AG09309 (cell line): ENCODE results near the gene TRPM3.

ENCODE experiments used
- DNase-seq: peaks from one replicate; pipeline ENCODE4 v3.0.0-alpha.2; 2010; ENCODE audit warnings: low read depth
- H3K4me3 ChIP-seq: 2 replicates; pipeline ENCODE4 v1.5.1; 2011; ENCODE audit warnings: mild to moderate bottlenecking, low read depth, low read length, moderate library complexity; ENCODE audit not compliant: control insufficient read depth
- TF ChIP-seq, protein P1 (sequence below): IDR thresholded peaks from 2 replicates; pipeline ENCODE4 v1.5.1; 2011; ENCODE audit warnings: mild to moderate bottlenecking, low read depth, low read length, inconsistent platforms; ENCODE audit not compliant: insufficient read depth, control insufficient read depth; ENCODE audit errors: missing control alignments

TRPM3 gene

GRCh38 chr9:70597886-70598285, 523.5 kb downstream of the TRPM3 start:
- TF ChIP-seq, protein P1, sequence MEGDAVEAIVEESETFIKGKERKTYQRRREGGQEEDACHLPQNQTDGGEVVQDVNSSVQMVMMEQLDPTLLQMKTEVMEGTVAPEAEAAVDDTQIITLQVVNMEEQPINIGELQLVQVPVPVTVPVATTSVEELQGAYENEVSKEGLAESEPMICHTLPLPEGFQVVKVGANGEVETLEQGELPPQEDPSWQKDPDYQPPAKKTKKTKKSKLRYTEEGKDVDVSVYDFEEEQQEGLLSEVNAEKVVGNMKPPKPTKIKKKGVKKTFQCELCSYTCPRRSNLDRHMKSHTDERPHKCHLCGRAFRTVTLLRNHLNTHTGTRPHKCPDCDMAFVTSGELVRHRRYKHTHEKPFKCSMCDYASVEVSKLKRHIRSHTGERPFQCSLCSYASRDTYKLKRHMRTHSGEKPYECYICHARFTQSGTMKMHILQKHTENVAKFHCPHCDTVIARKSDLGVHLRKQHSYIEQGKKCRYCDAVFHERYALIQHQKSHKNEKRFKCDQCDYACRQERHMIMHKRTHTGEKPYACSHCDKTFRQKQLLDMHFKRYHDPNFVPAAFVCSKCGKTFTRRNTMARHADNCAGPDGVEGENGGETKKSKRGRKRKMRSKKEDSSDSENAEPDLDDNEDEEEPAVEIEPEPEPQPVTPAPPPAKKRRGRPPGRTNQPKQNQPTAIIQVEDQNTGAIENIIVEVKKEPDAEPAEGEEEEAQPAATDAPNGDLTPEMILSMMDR: no peak
- no peak for DNase-seq
- no peak overlapping the region for H3K4me3 ChIP-seq

GRCh38 chr9:70595211-70595610, 526.2 kb downstream of the TRPM3 start:
- H3K4me3 ChIP-seq: no peak overlapping the region
- TF ChIP-seq, protein P1: no peak
- no peak for DNase-seq

DNA sequence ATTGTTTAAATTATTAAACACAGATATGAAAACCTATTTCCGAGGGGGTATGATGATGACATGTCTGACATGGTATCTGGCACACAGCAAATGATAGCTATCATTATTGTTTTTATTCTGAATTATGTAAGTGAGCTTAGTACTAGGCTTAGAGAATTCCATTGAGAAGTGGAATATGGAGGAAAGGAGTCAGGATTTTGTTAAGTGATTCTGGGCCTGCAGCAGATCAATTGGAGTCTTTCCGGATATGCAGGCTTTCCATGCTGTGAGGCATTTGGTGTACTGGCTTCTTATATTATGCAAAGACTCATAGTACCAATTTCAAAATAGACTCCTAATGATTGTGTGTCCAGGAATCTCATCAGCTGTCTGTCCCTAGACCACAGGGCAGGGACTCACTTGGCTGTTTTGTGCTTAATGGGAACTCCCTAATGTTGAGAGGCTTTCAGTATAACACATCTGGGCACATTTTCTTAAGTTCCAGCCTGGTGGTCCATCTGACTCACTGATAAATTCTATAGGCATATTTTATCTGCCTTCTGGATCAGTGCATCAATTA, 527.0 kb downstream of the TRPM3 start:
- TF ChIP-seq, protein P1: no peak
- DNase-seq: no peak
- no peak overlapping the region for H3K4me3 ChIP-seq

- DNase-seq: no peak
- H3K4me3 ChIP-seq: no peak overlapping the region
- TF ChIP-seq, protein P1: no peak
Measured at GRCh38 chr9:70593241-70593640, 528.2 kb downstream of the TRPM3 start.

DNA sequence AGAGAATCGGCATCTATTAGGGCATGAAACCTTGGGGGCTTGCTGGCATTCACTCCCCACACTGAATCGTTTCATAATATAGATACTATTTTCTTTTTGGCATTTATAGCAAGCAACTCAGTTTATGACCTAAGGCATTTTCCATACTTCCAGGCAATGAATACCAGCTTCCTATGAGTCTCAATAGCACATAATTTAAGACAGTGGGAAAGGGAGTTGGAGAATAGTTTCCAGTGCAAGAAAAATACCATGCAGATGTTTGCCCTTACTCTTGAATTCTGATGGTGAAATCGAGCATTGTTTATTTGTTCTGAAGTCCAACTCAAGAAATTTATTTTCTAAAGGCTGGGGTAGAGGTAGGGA, 531.1 kb downstream of the TRPM3 start:
- DNase-seq: peak; percentile 80
- TF ChIP-seq, protein P1: no peak
- H3K4me3 ChIP-seq: no peak overlapping the region

DNA sequence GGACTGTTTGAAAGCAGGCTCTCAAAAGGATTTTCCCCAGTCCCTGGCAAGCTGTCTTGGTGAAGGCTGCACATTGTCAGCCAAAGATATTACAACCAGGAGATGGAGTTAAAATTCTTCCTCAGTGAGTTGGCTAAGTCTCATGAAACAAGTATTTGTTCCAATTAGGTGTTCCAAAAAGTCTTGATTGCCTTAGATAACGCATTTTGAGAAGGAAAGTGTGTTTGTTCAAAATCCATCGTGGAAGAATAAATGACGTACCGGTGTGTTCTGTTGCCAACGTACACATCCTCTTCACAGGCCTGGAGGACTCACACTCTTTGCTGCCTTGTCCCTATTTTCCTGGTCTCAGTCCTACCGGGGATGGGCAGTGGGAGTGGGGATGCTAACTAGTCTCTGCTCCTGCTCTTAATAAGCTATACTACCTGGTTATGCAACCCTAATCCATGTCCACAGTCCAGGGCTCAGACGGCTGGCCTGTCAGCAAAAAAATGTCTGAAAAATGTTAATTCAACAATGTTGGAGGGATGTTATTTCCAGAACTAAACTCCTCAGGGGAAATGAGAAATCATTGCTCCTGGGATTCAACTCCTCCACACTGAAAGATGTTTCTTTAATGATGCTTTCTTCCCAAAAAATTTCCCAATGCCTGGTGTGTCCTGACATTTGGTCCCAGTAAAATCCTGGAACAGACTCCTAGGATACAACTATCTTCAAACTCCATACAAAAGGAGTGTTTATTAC, 531.7 kb downstream of the TRPM3 start:
- TF ChIP-seq, protein P1: no peak

More for the DNA sequence above, 531.7 kb downstream of the TRPM3 start:
- no peak overlapping the region for H3K4me3 ChIP-seq
- peak; percentile 82 for DNase-seq
